ENCODE results near the gene BCL2.
A peak's percentile ranks its signal among the peaks of the same experiment; 100 is the strongest.

BCL2 gene

DNA sequence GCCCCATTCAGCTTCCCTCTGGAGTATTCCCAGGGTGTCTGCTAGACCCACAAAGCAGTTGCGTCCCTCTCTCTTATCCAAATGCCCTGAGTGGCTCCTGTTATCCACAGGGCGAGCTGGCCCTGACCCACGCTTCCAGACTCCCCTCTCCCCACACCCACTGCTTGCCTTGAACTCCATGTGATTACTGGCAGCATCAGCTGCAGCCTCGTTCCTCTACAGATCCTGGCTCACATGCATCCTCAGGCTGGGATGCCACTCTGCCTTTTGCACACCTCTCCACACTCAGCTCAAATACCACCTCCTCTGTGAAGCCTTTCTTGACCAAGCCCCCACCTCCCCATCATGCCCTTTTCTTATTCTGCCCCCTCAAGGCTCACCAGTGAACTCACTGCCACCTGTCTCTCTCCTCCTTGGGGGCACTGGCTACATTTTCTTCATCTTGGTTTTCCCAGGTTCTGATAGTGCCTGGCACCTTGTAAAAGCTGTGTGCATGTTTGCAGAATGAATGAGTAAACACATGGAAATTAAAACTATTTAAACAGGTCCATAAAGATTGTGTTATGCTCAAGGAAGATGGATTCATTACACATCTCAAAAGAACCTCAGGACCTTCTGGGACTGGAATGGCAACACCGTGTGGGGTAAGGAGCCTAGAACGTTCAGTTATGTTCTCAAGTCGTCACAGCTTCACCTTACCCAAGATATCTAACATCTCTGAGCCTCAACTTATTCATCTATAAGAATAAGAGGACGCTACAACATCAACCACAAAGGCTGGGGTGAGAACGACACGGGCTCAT is 165.0 kb downstream of the BCL2 start:
- no peak for DNase-seq

DNA sequence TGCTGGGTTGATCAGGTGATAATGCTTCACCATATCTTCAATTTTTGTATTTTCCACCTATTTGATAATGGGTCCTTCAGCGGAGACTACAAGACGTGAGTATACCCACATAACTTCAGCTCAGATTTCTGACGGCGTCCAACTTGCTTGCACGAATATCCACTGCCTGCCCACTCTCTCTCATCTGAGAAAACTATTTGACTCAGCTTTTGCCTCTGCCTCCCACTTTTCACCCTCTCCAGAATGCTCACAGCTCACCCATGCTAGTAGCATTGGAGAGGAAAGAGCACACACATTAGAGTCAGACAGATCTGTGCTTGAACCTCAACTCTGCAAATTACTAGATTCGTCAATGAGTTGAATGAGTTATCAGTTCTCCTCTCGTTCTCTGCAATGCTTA is 166.8 kb downstream of the BCL2 start:
- DNase-seq, result no peak

DNA sequence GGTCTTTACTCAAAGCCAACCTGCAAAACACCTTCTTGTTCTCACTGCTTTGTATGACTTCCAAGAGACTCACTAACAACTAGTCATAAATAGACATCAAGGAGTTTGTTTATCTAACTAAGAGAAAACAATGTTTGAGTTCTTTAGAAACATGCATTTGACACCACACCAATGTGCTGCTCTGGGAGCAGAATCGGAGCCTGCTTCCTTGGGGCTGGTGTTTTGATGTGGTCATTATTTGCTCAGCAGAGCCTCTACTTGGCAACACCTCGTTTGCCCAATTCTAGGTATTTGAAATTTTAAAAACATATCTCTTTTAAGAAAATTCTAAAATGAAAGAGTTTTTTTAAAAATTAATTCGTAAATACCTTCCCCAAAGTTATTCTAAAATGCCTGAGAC is 167.5 kb downstream of the BCL2 start:
- DNase-seq, result no peak

GRCh38 chr18:63151539-63151938 is 168.0 kb downstream of the BCL2 start:
- DNase-seq, result no peak

- DNase-seq, result no peak
Observed at GRCh38 chr18:63150942-63151421, 168.6 kb downstream of the BCL2 start.

DNA sequence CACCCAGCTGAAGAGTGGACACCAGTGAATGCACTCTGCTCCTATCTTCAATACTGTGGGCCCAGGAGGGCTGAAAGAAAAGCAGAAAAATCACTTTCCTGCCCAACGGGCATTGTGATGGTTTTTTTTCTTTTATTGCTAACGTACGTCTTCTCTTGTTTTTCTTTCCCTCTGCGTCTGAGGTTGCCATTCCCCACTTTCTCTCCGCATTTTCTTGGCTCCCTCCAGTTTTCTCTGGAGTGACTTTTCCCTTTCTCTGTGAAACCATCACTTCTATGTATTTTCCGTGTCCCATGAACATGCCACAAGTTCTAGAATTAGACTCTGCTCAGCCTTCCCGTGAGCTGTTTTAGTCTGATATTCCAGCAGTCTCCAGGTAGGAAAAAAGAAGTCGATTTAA is 169.2 kb downstream of the BCL2 start:
- no peak for DNase-seq

- no peak for DNase-seq
Observed at GRCh38 chr18:63149302-63149587, 170.3 kb downstream of the BCL2 start.

GRCh38 chr18:63148449-63149301 is 170.9 kb downstream of the BCL2 start:
- no peak for DNase-seq

DNA sequence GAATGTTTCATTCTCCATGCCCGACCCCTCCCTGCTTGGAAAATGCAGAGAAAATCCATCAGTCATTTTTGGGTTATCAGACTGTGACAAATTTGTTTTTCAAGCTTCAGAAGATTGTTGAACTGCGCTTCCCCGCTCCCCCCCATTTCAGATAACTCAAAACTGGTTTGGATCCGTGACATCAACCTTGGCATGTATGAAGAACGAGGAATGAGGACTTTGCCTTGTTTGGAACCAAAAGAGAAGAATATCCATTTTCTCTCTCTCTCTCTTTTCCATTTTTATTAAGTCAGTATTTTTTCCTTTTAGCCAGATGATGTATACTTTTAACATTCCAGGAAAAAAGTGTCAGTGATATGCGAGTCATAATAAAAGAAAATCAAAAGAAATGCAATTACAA is 171.6 kb downstream of the BCL2 start:
- no peak for DNase-seq

DNA sequence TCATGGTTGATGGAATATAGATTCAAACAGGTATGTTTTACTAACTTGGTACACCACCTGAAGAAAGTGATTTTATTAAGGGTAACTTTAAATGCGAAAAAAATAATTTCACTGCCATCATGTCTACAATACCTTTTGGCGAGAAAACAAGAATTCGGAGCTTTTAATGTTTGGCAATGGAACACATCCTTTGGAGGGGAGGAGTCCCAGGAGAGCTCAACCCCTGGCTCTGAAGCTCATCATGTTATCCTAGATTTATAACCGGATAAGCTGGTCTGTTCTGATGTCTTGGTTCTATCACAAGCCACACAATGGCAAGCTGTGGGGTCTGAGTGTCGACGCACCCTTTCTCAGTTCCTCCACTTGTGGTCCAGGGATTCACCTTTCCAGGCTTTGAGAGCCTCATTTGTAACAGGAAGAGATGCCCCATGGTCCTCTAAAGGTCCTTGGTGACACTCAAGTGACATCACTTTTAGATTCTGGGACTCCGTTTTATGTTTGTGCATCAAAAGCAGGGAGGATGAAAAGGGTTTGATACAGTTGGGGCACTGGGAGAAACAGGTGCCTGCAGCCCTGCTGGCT is 172.7 kb downstream of the BCL2 start:
- no peak for DNase-seq

- no peak for DNase-seq
Observed at GRCh38 chr18:63145851-63146555, 173.6 kb downstream of the BCL2 start.

GRCh38 chr18:63145166-63145850 is 174.3 kb downstream of the BCL2 start:
- DNase-seq, result no peak

- DNase-seq, result no peak
Observed at GRCh38 chr18:63144748-63145147, 174.8 kb downstream of the BCL2 start.

DNA sequence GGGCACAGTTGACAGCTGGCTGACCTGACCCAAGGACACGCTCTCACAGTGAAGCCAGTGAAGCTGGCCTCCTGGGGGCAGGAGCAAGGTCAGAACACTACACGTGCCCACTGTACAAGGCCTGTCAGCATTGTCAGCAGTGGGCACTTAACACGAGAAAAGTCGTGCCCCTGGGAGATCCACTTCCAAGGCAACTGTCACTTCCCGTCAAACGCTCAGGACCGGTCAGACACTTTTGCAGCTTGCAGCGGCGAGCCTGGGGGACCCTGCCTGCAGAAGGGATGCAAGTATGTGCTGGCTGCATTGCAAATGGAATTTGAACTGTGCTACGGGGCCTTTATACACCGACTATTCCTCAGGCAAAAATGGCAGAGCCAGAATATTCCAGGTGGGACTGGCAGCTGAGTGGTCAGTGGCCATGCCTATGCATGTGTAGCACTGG is 176.2 kb downstream of the BCL2 start:
- no peak for DNase-seq

DNA sequence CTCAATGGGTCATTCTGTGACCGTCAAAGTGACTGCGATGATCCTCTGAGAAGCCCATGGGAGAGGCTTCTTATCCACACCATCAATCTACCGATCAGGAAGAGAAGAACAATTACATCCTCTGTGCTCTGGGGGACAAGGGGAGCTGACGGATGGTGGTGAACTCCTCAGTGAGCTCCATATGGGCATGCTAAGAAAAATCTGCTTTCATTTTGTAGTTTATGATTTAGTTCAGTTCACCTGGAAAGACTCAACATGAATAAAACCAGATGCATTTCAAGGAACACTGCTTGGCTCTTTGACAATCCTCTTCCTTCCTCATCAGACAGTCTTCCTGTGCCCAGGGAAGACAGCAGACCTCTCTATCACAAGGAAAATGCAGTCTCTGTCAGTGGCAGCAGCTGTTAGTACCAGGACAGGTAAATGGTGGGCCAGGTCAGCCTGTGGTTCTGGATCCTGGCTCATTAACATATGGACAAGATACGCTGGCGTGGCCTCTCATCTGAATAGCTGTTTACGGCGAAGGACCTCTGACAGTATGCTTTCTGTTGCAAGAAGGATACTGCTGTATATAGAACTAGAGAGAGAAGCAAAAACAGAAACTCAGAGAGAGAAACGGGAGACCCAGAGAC is 176.9 kb downstream of the BCL2 start:
- no peak for DNase-seq

DNA sequence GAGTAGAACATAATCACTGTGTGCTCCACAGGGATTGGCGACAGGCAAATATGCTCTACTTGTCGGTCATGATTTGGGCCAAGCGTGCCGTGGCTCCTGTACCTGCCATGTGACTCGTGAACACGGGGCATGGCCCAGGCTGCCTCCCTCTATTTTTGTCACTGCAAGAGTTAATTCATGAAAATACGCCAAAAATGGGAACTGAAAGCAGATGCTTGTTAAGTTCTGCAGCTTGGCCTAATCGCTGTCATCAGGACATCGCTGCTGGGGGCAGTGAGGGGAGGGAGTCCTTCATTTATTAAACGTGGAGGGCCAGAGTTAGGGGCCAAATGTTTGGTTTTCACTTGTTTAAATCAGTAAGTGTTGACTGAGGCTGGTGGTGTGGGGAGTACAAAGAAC is 177.8 kb downstream of the BCL2 start:
- no peak for DNase-seq

- no peak for DNase-seq
Observed at GRCh38 chr18:63140997-63141777, 178.4 kb downstream of the BCL2 start.

- DNase-seq, result no peak
Observed at GRCh38 chr18:63140038-63140450, 179.5 kb downstream of the BCL2 start.

DNA sequence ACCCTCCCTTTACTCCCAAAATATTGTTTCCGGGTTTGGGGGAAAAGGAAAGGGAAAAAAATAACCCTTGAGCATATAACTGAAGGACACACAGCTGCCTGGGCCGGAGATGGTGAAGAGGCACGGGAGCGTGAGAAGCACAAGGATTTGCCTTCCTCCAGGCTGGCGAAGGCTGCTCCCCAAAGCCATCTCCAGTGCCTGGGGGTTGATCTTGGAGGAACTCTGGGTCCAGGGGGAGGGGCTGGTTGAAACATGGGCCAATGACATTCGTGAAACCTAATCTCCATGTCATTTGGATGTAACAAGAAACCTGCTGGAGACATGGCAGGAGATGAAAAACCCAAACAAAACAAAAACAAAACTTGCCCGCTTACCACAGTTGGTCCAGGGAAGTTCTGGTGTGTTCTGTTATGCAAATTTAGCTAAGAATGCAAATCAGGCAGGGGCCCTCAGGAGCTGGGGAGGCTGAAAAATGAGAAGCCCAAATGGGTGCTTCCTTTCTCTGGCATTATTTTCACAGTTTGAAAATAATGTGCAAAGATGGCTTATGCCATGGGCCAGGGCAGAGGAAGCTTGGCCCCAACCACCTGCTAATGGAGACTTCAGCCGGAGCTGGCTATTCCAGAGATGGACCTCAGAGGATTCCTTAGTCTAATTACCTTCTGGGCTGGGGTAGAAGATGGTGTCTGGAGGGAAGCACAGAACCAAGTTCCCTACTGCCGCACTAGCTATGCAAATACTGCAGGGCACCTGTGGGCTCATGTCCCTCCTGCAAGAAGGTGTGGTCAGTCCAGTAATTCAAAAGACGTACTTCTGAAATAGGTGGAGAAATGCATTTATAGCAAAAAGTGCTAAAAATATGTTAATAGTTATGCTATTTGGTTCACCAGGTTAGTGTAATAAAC is 180.9 kb downstream of the BCL2 start:
- DNase-seq, result peak; percentile 43

DNA sequence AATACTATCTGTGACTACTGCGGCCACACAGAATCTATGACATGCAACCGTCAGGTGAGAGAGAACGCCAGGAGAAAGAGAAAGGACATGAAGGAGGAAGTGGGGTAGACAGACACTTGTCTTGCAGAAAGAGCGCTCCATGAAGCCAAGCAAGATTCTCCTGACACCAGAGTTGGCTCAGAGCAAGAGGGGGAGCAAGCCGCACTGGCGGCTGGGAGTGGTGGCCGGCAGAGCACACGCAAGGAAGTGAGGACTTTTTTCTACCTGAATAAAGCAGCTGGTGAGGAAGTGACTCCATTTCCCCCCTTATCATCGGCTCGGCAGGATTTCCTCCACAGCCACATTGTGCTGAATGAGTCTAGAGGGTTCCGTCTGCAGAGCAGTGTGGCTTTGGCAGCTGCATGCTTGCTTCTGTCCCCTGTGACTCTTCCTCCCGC is 181.6 kb downstream of the BCL2 start:
- DNase-seq, result peak; percentile 34

Data from hematopoietic multipotent progenitor cell treated with erythropoietin and hydrocortisone succinate and interleukin-3 and kit ligand, for 8 days (in vitro differentiated cells).